Gastroesophageal sphincter (tissue), 3 donors: Measurements from ENCODE around the gene MVD.

Source experiments
- CTCF ChIP-seq, 4 experiments: fragments of 200-600 bp in 2 of 4; fragments of 450-650 bp in 2 of 4; sonication (generic) in 1 of 4; IDR thresholded peaks; one replicate each; pipeline ENCODE4 v1.5.1; 2017 to 2019; ENCODE audit warnings: antibody characterized with exemption in 4 of 4, mild to moderate bottlenecking in 2 of 4, moderate library complexity in 2 of 4
- EP300 ChIP-seq: sonication (generic); formaldehyde crosslinking; IDR thresholded peaks from one replicate; pipeline ENCODE4 v1.6.1; 2017; ENCODE audit warnings: antibody characterized with exemption, mild to moderate bottlenecking
- POLR2A ChIP-seq, 2 donors: fragments of 450-650 bp; IDR thresholded peaks; one replicate each; pipeline ENCODE4 v1.6.1; 2017; ENCODE audit warnings: antibody characterized with exemption in 2 of 2, mild to moderate bottlenecking in 2 of 2, moderate library complexity in 1 of 2

- TF ChIP-seq POLR2A (IDR thresholded peaks at IDR 0.05) (no peak), CTCF (IDR thresholded peaks at IDR 0.05) (no peak), EP300 (no peak)
Measured at GRCh38 chr16:88652762-88653063, 10.2 kb downstream of the MVD start.
